ENCODE measurements around the gene UQCRC1.

DNA sequence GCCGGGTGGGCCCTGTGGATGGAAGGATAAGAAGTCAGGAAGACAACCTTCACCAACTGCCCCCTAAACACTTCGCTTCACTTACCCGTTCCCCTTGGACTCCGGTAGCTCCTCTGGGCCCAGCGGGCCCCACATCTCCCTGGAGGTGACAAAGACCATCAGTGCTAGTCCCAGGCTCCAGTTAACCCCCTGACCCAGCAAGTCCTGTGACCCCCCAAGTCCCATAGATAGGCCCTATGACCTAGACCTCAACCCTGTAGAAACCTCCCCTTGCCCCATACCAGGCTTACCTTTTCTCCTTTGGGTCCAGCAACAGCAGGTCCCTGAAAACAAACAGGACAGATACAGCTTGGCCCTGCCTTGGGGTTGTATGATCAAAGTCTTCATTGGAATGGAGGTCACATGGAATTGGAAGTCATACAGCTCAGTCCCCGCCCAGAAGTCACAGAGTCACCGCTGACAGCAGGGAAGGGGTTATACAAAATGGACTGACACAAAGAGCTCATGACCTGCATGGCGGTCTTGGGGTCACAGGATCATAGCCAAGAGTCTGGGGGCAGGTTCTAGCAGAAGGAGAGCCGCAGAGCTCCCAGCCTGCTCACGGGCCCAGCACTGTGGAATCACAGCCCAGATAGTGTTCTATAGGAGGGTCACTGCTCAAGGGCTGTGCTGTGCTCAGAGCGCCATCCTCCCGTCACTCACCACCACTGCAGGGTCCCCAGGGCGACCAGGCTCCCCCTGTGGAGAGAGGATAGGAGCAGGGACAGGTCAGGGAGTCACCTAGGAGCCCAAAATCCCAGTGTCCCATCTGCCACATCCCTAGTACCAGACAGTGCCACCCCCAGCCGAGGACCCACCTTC, 27.6 kb downstream of the UQCRC1 start:
- TF ChIP-seq, protein P1, sequence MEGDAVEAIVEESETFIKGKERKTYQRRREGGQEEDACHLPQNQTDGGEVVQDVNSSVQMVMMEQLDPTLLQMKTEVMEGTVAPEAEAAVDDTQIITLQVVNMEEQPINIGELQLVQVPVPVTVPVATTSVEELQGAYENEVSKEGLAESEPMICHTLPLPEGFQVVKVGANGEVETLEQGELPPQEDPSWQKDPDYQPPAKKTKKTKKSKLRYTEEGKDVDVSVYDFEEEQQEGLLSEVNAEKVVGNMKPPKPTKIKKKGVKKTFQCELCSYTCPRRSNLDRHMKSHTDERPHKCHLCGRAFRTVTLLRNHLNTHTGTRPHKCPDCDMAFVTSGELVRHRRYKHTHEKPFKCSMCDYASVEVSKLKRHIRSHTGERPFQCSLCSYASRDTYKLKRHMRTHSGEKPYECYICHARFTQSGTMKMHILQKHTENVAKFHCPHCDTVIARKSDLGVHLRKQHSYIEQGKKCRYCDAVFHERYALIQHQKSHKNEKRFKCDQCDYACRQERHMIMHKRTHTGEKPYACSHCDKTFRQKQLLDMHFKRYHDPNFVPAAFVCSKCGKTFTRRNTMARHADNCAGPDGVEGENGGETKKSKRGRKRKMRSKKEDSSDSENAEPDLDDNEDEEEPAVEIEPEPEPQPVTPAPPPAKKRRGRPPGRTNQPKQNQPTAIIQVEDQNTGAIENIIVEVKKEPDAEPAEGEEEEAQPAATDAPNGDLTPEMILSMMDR (IDR thresholded peaks at IDR 0.05), result no peak
- TF ChIP-seq EP300 (IDR thresholded peaks at IDR 0.05), result no peak
- TF ChIP-seq POLR2AphosphoS5 (IDR thresholded peaks at IDR 0.05), result no peak
- TF ChIP-seq POLR2A (IDR thresholded peaks at IDR 0.05), result no peak
